PC-9 (cell line): ENCODE measurements around the gene TPH1.

Experiments
- CTCF ChIP-seq: fragments of 200-600 bp; sonication (generic); conservative IDR thresholded peaks from 2 replicates; pipeline ENCODE4 v1.6.1; 2017; ENCODE audit warnings: mixed run types, antibody characterized with exemption, mild to moderate bottlenecking, moderate library complexity
- EZH2 ChIP-seq: fragments of 200-600 bp; sonication (generic); IDR thresholded peaks from 2 replicates; pipeline ENCODE4 v1.8.0; 2017; ENCODE audit warnings: antibody characterized with exemption, low read depth

- TF ChIP-seq CTCF (no peak), EZH2 (no peak)
These were observed 45.7 kb upstream of the TPH1 start for GRCh38 chr11:18091731-18092130.
